ENCODE data around the gene RBMXL2. TPM values are rescaled to one million over a fixed set of nuclear protein-coding genes. Genes with fewer than 3 reads are reported as not detected.
A peak's percentile ranks its signal among the peaks of the same experiment; 100 is the strongest.

The RBMXL2 gene
- total RNA-seq, 1 experiment from 2014 or later = 0.10 TPM

GRCh38 chr11:7062534-7062933 lies 26.3 kb upstream of the RBMXL2 start:
- intact Hi-C loops (cut with micrococcal nuclease; ENCODE audit: unreplicated experiment) (no loop called here), in situ Hi-C loops (cut with HindIII; ENCODE audit: low pct_unique_long_range_greater_than_20kb, low sequenced_read_pairs) (no loop called here)
- TF ChIP-seq TCF7L2 (IDR thresholded peaks at IDR 0.05; ENCODE audit: low read depth, low read length) (no peak), REST (IDR thresholded peaks at IDR 0.05; ENCODE audit: insufficient read depth in 1 of 2, low read depth in 2 of 2, low read length in 1 of 2) (peak in 1 of 2 experiments; percentile 60; a peak in 2 of 4 replicates), POLR2AphosphoS5 (IDR thresholded peaks at IDR 0.05; ENCODE audit: low read depth, low read length) (no peak), SIN3A (IDR thresholded peaks at IDR 0.05; ENCODE audit: borderline replicate concordance, insufficient read depth, low read depth, low read length) (no peak)
- TF ChIP-seq, protein P1, sequence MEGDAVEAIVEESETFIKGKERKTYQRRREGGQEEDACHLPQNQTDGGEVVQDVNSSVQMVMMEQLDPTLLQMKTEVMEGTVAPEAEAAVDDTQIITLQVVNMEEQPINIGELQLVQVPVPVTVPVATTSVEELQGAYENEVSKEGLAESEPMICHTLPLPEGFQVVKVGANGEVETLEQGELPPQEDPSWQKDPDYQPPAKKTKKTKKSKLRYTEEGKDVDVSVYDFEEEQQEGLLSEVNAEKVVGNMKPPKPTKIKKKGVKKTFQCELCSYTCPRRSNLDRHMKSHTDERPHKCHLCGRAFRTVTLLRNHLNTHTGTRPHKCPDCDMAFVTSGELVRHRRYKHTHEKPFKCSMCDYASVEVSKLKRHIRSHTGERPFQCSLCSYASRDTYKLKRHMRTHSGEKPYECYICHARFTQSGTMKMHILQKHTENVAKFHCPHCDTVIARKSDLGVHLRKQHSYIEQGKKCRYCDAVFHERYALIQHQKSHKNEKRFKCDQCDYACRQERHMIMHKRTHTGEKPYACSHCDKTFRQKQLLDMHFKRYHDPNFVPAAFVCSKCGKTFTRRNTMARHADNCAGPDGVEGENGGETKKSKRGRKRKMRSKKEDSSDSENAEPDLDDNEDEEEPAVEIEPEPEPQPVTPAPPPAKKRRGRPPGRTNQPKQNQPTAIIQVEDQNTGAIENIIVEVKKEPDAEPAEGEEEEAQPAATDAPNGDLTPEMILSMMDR (IDR thresholded peaks at IDR 0.05) = no peak
- Histone ChIP-seq H3K4me3 (ENCODE audit: low read depth in 2 of 2, low read length in 2 of 2) (no peak overlapping the region), H3K4me1 (ENCODE audit: control insufficient read depth, insufficient read depth, low read length) (no peaks in the 10 kb centered on the region), H3K9me3 (ENCODE audit: control insufficient read depth, insufficient read depth, low read depth, low read length) (no peaks in the 10 kb centered on the region), H3K27ac (ENCODE audit: low read length) (no peak overlapping the region), H3K36me3 (ENCODE audit: control insufficient read depth, insufficient read depth, low read length) (no peaks in the 10 kb centered on the region), H3K27me3 (ENCODE audit: control insufficient read depth, insufficient read depth, low read length) (peaks cover 3% of the 10 kb centered on the region; the same call in 1 of the 2 replicates)
- ChIA-PET POLR2A (interaction anchor here (0.6 kb wide), 1 partner anchor 237 kb away, joined by 8 read pairs; no protein-coding TSS in a partner anchor), CTCF (interaction anchor here (0.6 kb wide), 1 partner anchor 787 kb away, joined by 15 read pairs; no protein-coding TSS in a partner anchor)
- DNase-seq (ENCODE audit: low read depth, low spot score) (no peak), ATAC-seq (no peak)
- no TSS peak for BruUV-seq (replicated peaks)

DNA sequence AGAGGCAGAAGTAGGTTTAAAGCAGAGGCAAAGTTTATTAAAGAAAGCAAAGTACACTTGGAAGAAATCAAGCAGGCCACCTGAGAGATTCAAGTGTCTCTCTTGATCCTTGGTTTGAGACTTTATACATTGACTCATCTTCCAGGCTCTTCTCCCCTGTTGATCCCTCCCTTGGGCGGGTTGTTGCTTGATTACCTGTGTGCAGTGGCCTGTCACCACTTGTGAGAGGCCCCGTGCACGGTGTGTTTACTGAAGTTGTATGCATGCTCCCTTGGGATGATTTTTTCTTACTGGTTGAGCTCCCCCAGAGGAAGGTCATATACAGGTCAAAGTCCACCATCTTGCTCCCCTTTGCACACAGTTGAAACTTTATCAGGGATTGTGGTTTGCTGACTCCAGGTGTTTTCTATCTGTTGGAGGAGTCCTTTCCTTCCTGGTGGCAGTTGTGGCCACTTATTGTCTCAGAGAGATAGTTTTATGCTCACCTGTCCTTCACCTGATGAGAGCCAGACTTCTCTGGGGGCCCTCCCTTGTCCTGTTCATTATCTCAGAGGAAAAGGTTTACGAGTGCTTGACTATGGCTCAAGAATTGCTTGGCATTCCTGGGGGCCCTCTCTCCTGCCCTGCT lies 16.3 kb upstream of the RBMXL2 start:
- no peak for ATAC-seq
- BruUV-seq (replicated peaks) = no TSS peak
- POLR2A ChIA-PET = no interaction called here

More for the DNA sequence above, 16.3 kb upstream of the RBMXL2 start:
- CTCF ChIA-PET = no interaction called here
- Histone ChIP-seq H3K4me3 (ENCODE audit: low read depth in 2 of 2, low read length in 2 of 2) (no peak overlapping the region), H3K27me3 (ENCODE audit: control insufficient read depth, insufficient read depth, low read length) (0 out of 2 replicates have a peak, but pooled peaks cover 6% of the 10 kb centered on the region), H3K36me3 (ENCODE audit: control insufficient read depth, insufficient read depth, low read length) (no peaks in the 10 kb centered on the region), H3K9me3 (ENCODE audit: control insufficient read depth, insufficient read depth, low read depth, low read length) (no peaks in the 10 kb centered on the region), H3K27ac (ENCODE audit: low read length) (no peak overlapping the region), H3K4me1 (ENCODE audit: control insufficient read depth, insufficient read depth, low read length) (no peaks in the 10 kb centered on the region)
- in situ Hi-C loops (cut with HindIII; ENCODE audit: low pct_unique_long_range_greater_than_20kb, low sequenced_read_pairs) (no loop called here), intact Hi-C loops (cut with micrococcal nuclease; ENCODE audit: unreplicated experiment) (no loop called here)
- DNase-seq (ENCODE audit: low read depth, low spot score) = no peak
- TF ChIP-seq TCF7L2 (IDR thresholded peaks at IDR 0.05; ENCODE audit: low read depth, low read length) (no peak), REST (IDR thresholded peaks at IDR 0.05; ENCODE audit: insufficient read depth in 1 of 2, low read depth in 2 of 2, low read length in 1 of 2) (no peak), SIN3A (IDR thresholded peaks at IDR 0.05; ENCODE audit: borderline replicate concordance, insufficient read depth, low read depth, low read length) (no peak), POLR2AphosphoS5 (IDR thresholded peaks at IDR 0.05; ENCODE audit: low read depth, low read length) (no peak)
- TF ChIP-seq, protein P1 (IDR thresholded peaks at IDR 0.05) = no peak
